Measurements from ENCODE around the gene CLMN.

DNA sequence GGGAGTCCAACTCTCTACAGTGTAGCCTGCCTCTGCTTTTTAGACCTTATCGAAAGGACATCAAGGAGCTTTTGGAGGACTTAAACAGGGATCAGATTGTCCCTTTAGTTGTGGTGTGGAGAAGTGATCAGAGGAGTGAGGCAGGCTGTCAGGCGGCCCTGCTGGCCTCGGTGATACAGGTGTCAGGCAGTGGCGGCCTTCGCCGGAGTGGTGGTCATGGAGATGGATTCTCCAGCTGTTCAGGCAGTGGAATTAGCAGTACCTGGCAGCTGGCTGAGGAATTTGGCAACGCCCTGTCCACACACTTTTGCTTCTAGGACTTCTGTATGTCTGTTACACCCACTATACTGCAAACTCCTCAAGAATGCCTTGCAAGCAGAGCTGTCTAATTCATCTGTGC lies 4.2 kb upstream of the CLMN start:
- TF ChIP-seq, protein P1, sequence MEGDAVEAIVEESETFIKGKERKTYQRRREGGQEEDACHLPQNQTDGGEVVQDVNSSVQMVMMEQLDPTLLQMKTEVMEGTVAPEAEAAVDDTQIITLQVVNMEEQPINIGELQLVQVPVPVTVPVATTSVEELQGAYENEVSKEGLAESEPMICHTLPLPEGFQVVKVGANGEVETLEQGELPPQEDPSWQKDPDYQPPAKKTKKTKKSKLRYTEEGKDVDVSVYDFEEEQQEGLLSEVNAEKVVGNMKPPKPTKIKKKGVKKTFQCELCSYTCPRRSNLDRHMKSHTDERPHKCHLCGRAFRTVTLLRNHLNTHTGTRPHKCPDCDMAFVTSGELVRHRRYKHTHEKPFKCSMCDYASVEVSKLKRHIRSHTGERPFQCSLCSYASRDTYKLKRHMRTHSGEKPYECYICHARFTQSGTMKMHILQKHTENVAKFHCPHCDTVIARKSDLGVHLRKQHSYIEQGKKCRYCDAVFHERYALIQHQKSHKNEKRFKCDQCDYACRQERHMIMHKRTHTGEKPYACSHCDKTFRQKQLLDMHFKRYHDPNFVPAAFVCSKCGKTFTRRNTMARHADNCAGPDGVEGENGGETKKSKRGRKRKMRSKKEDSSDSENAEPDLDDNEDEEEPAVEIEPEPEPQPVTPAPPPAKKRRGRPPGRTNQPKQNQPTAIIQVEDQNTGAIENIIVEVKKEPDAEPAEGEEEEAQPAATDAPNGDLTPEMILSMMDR (IDR thresholded peaks at IDR 0.05; ENCODE audit: poor library complexity), result no peak
- no peak for TF ChIP-seq EZH2 (IDR thresholded peaks at IDR 0.05; ENCODE audit: borderline replicate concordance)
